ENCODE data around the gene CABLES1.
A peak's percentile ranks its signal among the peaks of the same experiment; 100 is the strongest.

The CABLES1 gene

DNA sequence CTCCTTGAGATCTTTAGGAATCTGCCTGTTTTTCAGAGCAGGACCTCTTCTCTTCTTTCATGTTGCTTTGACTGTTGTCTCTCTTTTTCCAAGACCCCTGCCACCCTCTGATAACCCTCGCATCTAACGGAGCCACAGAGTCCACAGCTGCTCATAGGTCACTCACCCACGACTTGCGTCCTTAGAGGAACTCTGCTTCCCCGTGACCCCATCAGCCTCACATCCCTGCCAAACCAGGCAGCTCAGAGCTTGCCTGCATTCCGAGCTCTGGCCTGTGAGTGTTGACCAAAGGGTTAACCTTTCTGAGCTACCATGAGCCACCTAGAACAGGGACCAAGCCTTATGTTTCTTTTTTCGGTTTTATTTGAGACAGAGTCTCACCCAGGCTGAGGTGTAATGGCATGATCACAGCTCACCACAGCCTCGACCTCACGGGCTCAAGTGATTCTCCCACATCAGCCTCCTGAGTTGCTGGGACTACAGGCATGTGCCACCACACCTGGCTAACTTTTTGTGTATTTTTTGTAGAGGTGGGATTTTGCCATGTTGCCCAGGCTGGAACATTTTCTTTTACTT lies 36.4 kb downstream of the CABLES1 start:
- DNase-seq, result no peak

- DNase-seq, result no peak
These were observed 37.5 kb downstream of the CABLES1 start for GRCh38 chr18:23172591-23173380.

DNA sequence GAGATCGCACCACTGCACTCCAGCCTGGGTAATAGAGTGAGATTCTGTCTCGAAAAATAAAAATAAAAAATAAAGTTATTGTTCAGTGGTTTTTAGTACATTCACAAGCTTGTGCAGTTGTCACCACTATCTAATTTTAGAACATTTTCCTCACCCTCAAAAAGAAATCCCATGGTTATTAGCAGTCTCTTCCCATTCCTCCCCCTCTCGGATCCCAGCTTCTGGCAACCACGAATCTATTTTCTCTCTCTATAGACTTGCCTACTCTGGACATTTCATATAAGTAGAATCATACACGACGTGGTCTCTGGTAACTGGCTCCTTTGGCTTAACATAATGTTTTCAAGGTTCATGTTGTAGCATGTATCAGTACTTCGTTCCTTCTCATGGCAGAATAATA lies 38.6 kb downstream of the CABLES1 start:
- no peak for DNase-seq

DNA sequence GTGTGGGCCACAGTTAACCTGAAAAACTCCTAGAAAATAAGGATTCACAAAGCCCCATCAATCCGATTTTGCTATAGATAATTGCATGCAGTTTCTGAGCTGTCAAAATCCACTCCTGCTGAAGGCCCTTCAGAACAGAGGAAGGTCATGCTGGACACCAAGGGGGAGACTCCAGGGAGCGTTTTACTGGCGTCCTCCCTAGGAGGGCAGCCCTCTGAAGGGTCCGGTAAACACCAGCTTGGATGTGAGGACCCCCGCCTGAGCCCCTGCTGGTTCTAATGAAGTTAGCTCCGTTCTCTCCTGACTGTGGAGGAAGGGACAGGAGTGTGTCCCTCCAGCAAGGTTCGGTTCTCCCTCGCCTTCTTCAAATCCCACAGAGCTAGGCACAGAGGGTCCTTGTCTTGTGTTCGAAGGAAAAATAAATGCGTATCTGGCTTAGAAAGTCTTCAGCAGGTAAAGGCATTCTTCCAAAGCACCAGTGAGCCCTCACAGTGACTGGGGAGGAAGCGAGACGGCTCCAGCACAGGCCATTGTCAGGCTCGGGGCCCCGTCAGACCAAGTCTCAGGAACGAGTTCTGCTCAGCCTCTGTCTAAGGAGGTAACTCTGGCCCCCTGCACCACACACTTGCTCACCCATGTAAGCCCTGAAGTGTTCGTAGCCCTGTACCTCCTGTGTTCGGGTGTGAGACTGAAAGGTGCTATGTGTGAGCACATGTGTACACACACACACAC lies 41.6 kb downstream of the CABLES1 start:
- DNase-seq, result no peak

GRCh38 chr18:23177433-23178072 lies 42.3 kb downstream of the CABLES1 start:
- no peak for DNase-seq

DNA sequence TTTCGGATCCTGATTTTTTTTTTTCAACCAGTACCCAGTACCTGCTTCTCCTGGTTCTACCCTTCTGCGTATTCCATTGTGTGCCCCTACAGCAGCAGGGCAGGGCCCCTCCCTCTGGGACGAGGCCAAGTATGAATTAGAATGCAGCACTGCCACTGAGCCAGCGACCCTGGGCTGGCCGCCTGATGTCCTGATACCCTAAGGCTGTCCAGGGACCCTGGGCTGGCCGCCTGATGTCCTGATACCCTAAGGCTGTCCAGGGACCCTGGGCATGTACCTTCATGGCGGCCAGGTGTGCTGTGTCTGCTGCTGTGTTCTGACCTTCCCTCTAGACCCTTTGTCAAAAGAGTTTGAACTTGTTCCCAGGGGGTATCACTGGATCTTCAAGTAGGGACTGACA lies 42.9 kb downstream of the CABLES1 start:
- no peak for DNase-seq

DNA sequence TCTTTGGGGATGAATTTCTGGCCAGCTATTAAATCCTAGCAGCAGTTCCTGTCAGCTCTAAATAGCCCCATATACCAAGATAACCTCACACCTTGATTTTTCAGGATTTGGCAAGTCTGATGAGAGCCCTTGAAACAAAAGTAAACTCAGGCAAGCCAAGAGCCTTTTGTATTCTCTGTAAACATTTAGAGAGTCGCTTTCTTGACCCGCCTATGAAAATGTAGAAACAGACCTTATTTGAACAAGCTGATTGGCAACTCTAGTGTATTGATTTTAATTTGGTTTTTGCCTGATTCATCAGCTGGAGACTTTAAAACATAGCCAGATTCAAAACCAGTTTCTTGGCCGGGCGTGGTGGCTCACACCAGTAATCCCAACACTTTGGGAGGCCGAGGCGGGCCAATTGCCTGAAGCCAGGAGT lies 43.4 kb downstream of the CABLES1 start:
- DNase-seq, result no peak

DNA sequence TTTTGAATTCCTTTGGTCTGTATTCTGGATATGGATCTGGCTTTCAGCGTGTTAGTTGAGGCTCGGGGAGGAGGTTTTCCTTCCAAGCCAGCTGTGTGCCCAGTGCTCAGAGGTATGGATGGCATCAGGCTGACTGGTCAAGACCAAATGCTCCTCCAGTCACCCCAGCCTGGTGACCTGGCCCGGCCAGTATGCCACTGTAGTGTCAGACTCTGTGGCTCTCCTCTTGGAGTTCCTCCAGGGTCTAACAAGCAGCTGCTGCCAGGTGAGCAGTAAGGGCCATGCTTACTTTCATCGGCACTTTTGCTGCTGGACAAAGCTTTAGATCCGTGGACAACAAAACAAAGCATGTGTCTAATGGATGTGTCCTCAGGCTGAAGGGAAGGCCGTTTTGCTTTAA lies 44.1 kb downstream of the CABLES1 start:
- no peak for DNase-seq

GRCh38 chr18:23181547-23181946 lies 46.3 kb downstream of the CABLES1 start:
- peak; percentile 8 for DNase-seq

DNA sequence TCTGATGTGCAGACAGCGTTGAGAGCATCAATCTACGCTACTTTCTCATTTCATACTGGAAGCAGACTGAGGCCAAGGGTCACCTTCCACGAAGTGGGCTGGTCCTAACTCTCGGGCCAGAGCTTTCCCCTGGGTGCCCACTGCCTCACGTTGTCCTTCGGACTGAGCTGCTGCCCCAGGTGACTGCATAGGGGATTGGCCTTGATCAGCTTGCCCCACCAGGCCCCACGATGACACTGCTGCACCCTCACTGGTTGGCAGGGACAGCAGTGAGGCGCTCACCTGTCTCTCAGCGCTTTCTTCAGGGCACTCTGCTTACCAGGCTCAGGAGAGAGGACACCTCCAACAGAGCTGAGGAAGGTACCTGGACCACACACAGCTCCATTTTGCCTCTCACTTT lies 47.3 kb downstream of the CABLES1 start:
- no peak for DNase-seq

DNA sequence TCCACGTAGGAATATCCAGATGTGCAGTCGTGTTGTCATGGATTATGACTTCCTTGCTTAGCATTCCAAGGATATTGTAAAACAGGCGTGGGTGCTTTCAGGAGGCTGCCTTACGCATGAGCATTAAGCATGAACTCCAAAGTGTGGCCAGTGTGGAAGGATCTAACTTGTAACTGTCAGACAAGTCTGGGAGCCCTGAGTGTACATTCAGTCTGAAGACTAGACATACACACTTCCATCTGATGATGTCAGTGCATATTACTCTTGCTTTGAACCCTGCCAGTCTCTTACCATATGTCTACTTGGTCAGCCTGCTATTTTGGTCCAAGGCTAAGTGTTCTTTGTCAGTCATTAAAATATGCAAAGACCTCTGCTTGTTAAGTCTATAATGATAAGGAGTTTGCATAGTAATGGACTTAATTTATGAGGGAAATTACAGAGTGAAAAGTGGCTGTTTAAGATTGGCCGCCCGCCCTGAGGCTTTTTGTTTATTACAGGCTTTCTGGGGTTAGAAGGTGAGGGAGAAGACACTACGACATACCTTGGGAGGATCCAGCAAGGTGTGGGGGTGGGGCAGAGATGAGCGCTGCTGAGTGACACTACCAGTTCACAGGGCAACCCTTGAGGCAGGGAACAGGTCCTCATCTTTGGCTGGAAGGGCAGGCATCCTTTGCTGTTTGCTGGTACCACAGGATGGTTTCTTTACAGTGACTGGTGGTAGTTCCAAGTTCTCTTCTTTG lies 48.3 kb downstream of the CABLES1 start:
- DNase-seq, result no peak

DNA sequence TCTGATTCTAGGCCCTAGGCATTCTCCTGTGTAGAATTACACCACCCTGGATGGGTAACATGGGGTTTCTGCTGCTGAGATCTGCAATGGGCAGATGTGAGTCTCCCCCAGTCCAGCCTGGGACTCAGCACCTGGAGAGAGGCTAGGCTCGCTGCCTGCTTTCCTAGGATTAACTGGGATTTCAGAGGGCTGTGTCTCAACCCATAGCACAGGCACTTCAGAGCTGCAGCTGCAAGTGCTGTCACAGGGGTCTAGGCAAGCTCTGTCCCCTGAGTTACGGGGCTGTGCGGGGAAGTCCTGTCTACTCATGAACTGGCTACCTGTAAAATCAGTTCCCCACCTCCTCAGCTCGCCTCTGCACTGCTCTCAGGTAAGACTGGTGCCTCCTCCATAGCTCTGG lies 51.5 kb downstream of the CABLES1 start:
- DNase-seq, result no peak

- no peak for DNase-seq
These were observed 52.9 kb downstream of the CABLES1 start for GRCh38 chr18:23188068-23188760.

- DNase-seq, result no peak
These were observed 53.8 kb downstream of the CABLES1 start for GRCh38 chr18:23189099-23189498.

DNA sequence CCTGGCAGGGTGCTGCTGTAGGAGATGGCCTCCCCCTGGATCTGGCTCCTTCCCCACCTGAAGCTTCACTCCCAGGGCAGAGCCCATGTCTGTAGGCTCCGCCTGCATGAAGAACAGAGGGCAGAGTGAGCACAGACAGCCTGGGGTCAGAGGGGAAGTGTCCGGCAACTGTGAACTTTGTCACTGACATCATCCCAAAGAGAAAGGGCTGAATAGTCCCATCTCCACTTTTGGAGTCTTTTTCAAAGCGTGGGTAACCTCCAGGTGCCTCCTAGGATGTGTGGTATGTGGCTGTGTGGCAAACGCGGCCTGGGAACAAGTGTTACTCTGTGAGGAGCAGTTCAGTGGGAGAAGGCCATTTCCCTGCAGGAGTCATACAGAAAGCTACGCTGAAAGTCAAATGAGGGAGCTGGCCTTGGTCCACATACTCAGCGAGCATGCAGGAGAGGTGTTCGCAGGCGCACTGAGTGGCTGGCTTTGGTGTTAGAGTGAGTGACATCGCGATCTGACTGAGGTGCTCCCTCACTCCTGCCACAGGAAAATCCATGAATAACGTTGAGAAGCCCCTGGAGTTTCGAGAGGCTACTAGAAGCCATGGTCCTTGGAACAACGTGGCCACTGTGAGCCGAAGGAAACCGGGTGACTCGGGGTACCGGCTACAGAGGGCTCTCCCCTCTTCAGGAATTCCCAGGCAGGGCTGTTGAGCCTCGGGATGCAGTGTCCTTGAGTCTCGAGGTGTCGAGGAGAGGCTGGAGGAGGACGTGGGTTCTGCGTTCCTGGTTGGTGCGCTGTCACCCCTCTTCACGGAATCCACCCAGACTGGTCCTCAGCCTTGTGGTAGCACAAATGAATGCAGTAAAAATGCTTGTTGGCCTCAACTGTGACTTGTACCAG lies 54.7 kb downstream of the CABLES1 start:
- no peak for DNase-seq

GRCh38 chr18:23191232-23191631 lies 55.9 kb downstream of the CABLES1 start:
- no peak for DNase-seq

- no peak for DNase-seq
These were observed 58.5 kb downstream of the CABLES1 start for GRCh38 chr18:23193742-23194141.

- DNase-seq, result no peak
These were observed 59.1 kb downstream of the CABLES1 start for GRCh38 chr18:23194155-23194996.

DNA sequence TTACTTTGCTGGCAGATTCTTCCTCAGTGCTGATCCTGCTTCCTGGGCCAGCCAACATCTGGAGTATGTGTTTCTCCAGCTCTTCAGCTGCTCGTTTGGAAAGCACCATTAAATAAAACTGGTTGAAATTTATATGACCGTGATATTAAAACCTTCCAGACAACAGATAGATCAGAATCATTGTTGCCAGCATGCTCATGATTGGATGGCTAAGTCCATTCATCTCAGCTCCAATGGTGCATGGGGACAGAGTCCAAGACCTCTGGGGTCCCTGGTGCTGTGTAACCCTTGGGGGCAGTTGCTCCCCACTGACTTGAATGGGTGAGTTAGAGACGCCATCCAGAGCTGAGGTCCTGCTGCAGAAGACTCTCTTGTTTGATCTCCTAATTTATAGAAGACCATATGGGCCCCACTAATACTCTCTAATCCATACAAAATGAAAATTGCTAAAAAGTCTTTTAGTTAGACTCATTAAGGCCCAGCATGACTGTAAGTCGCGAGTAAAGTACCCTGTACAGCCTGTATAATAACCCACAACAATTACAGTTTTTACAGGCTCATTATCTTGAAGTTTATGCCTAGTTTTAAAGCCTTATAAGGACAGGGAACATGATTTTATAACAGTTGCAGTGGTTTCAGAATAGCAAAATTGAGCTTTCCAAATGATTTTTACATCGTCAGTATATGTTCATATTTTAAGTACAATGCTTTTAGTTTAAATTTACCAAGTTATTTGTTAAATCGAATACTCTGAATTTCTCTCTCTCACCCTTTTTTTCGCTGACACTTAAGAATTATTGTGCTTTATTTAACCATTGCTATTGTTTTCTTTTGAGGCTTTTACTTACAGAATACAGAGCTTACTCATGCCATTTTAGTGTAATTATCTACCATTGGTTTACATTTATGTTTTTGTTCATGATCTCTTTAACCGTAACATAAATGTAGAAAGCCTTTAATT lies 60.0 kb downstream of the CABLES1 start:
- DNase-seq, result no peak

All from NCI-H187 treated with DMSO at 0.1 percent for 48 hours (cell line).